Vagina (tissue), 2 donors: ENCODE measurements around the gene PDE1C. TPM values are rescaled to one million over a fixed set of nuclear protein-coding genes. Genes with fewer than 3 reads are reported as not detected.

Experiments used
- DNase-seq, 2 donors: peaks; one replicate each; pipeline ENCODE4 v3.0.0-alpha.2; 2017; ENCODE audit errors: extremely low spot score in 2 of 2
- H3K27ac ChIP-seq: fragments of 200-600 bp; sonication (generic); one replicate; pipeline ENCODE4 v1.5.1; 2019
- H3K27me3 ChIP-seq: fragments of 200-600 bp; sonication (generic); one replicate; pipeline ENCODE4 v1.5.1; 2019
- H3K36me3 ChIP-seq, 2 donors: fragments of 200-600 bp; sonication (generic); one replicate each; pipeline ENCODE4 v1.5.1; 2017 to 2019
- H3K4me1 ChIP-seq: fragments of 200-600 bp; sonication (generic); one replicate; pipeline ENCODE4 v1.5.1; 2019
- H3K4me3 ChIP-seq, 2 donors: fragments of 200-600 bp; sonication (generic); 1 replicate in 1 of 2; 2 replicates in 1 of 2; pipeline ENCODE4 v1.5.1; 2016 to 2019
- H3K9me3 ChIP-seq: fragments of 200-600 bp; sonication (generic); one replicate; pipeline ENCODE4 v1.5.1; 2019
- CTCF ChIP-seq, 3 experiments: fragments of 450-650 bp in 2 of 3; fragments of 200-600 bp in 1 of 3; sonication (generic) in 1 of 3; IDR thresholded peaks; one replicate each; pipeline ENCODE4 v1.5.1; 2017 to 2019; ENCODE audit warnings: antibody characterized with exemption in 3 of 3, mild to moderate bottlenecking in 2 of 3, moderate library complexity in 2 of 3
- POLR2A ChIP-seq, 2 donors: fragments of 450-650 bp; IDR thresholded peaks; one replicate each; pipeline ENCODE4 v1.6.1; 2017; ENCODE audit warnings: antibody characterized with exemption in 2 of 2, mild to moderate bottlenecking in 2 of 2, moderate library complexity in 2 of 2
- POLR2AphosphoS5 ChIP-seq, 2 donors: sonication (generic); formaldehyde crosslinking; IDR thresholded peaks; one replicate each; pipeline ENCODE4 v1.9.0; 2017; ENCODE audit warnings: antibody characterized with exemption in 2 of 2, mild to moderate bottlenecking in 2 of 2, low read depth in 1 of 2; ENCODE audit not compliant: insufficient read depth in 1 of 2
- intact Hi-C: fragments of 100-400 bp; cut with DNase I; formaldehyde crosslinking; loops from one replicate; pipeline ENCODE4 v1.15.1; 2023
- total RNA-seq: library from RNA; depleted of rRNA; stranded (reverse); fragments of >200 nt; gene quantifications from one replicate; pipeline ENCODE4 v1.2.3, GENCODE V29; 2016

PDE1C gene
- total RNA-seq, 1 donor from 2014 or later: 19.2 TPM

GRCh38 chr7:32070051-32070405 lies 179 bp downstream of the PDE1C start:
- Histone ChIP-seq H3K27ac (no peak overlapping the region), H3K27me3 (no peaks in the 10 kb centered on the region), H3K4me1 (peaks cover 7% of the 10 kb centered on the region), H3K9me3 (no peaks in the 10 kb centered on the region), H3K36me3 (no peaks in the 10 kb centered on the region), H3K4me3 (peak overlapping the region; percentile 31 to 58)
- intact Hi-C loops: no loop called here
- TF ChIP-seq POLR2A (IDR thresholded peaks at IDR 0.05): no peak
- no peak for TF ChIP-seq POLR2AphosphoS5 (IDR thresholded peaks at IDR 0.05; ENCODE audit: insufficient read depth in 1 of 2, low read depth in 1 of 2)
- no peak for TF ChIP-seq CTCF (IDR thresholded peaks at IDR 0.05)
- DNase-seq: peak in 1 of 2 donors; percentile 82

- Histone ChIP-seq H3K4me3 (no peak overlapping the region), H3K9me3 (no peaks in the 10 kb centered on the region), H3K27ac (no peak overlapping the region), H3K4me1 (peaks cover 7% of the 10 kb centered on the region), H3K27me3 (no peaks in the 10 kb centered on the region), H3K36me3 (no peaks in the 10 kb centered on the region)
- TF ChIP-seq POLR2A (IDR thresholded peaks at IDR 0.05): no peak
- no peak for TF ChIP-seq POLR2AphosphoS5 (IDR thresholded peaks at IDR 0.05; ENCODE audit: insufficient read depth in 1 of 2, low read depth in 1 of 2)
- no peak for TF ChIP-seq CTCF (IDR thresholded peaks at IDR 0.05)
- intact Hi-C loops: no loop called here
- no peak for DNase-seq
Observed at GRCh38 chr7:32069116-32069650, 1.0 kb downstream of the PDE1C start.

DNA sequence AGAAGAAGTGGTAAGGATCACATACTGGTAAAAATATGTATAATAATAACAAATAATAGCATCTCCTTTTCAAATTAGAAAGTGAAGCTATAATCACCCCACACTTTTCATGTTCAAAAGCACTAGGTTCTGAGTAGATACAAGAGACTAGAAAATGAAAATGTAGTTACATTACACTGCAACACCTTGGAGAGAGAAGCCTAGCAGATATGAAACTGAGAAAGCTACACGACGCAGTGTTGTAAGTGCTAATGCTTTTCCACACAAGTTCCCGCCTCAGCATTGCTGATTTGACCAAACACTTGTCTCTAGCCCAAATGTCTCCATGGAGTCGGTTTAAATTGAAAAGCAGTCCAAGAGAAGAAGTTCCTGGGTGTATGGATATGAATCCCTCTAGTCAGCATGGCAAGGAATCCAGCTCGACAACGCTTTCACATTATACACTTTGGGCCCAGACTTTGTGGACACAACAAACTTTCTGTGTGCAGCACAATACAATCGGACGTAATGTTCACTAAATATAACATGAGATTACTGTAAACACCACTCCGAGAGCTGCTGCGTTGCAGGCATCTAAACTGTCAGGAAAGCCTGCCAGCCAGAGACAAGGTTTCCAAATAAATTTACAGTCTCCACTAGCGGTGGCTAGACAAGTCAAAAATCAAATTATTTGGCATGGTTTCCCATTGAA lies 1.7 kb downstream of the PDE1C start:
- H3K4me1 ChIP-seq: peaks cover 7% of the 10 kb centered on the region
- DNase-seq: peak in 1 of 2 donors; percentile 44
- intact Hi-C loops: no loop called here
- TF ChIP-seq POLR2AphosphoS5 (IDR thresholded peaks at IDR 0.05; ENCODE audit: insufficient read depth in 1 of 2, low read depth in 1 of 2) (no peak), CTCF (IDR thresholded peaks at IDR 0.05) (no peak), POLR2A (IDR thresholded peaks at IDR 0.05) (no peak)
- H3K9me3 ChIP-seq: no peaks in the 10 kb centered on the region
- no peak overlapping the region for H3K27ac ChIP-seq
- no peaks in the 10 kb centered on the region for H3K27me3 ChIP-seq
- H3K36me3 ChIP-seq: no peaks in the 10 kb centered on the region
- no peak overlapping the region for H3K4me3 ChIP-seq

GRCh38 chr7:32066441-32066840 lies 3.8 kb downstream of the PDE1C start:
- no peaks in the 10 kb centered on the region for H3K27me3 ChIP-seq
- no peaks in the 10 kb centered on the region for H3K36me3 ChIP-seq
- no peaks in the 10 kb centered on the region for H3K9me3 ChIP-seq
- H3K4me3 ChIP-seq: no peak overlapping the region
- TF ChIP-seq POLR2A (IDR thresholded peaks at IDR 0.05): no peak
- no peak for TF ChIP-seq CTCF (IDR thresholded peaks at IDR 0.05)
- no peak for TF ChIP-seq POLR2AphosphoS5 (IDR thresholded peaks at IDR 0.05; ENCODE audit: insufficient read depth in 1 of 2, low read depth in 1 of 2)
- H3K27ac ChIP-seq: no peak overlapping the region
- peak in 1 of 2 donors; percentile 20 for DNase-seq
- H3K4me1 ChIP-seq: peaks cover 6% of the 10 kb centered on the region
- intact Hi-C loops: no loop called here

DNA sequence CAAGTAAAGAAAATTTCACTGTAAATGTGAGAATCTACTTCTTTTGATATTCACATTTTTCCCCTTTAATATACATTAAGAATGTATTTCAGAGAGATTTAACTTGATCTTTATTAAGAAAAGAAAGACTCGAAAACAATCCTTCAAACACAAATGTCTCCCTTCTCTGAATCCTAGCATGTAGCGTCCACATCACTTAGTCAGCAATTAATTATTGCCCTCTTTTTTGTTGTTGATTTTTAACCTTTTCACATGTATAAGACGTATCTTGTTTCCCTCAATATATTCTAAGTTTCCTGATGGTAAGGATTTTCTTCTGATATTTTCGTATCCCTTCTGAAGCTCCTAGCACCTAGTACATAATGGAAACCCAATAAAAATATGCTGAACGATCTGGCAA lies 6.6 kb downstream of the PDE1C start:
- Histone ChIP-seq H3K27ac (no peak overlapping the region), H3K9me3 (no peaks in the 10 kb centered on the region), H3K4me3 (no peak overlapping the region), H3K4me1 (no peaks in the 10 kb centered on the region), H3K27me3 (no peaks in the 10 kb centered on the region), H3K36me3 (no peaks in the 10 kb centered on the region)
- no peak for DNase-seq
- intact Hi-C loops: no loop called here
- no peak for TF ChIP-seq CTCF (IDR thresholded peaks at IDR 0.05)
- TF ChIP-seq POLR2A (IDR thresholded peaks at IDR 0.05): no peak
- TF ChIP-seq POLR2AphosphoS5 (IDR thresholded peaks at IDR 0.05; ENCODE audit: insufficient read depth in 1 of 2, low read depth in 1 of 2): no peak
